GM12878 (cell line): Measurements from ENCODE around the gene MTRFR.
"Not testable (repeated sequence)": the region's sequence is repeated elsewhere in the genome, so short reads cannot be mapped to it uniquely, and the experiment has no call there.

Experiments
- CHD2 ChIP-seq: IDR thresholded peaks from 2 replicates; pipeline ENCODE4 v1.6.1; 2011; ENCODE audit warnings: low read depth, low read length, improper control_type of control experiment, borderline replicate concordance
- CTCF ChIP-seq, 3 experiments: IDR thresholded peaks in 2 of 3; conservative IDR thresholded peaks in 1 of 3; 2 replicates each; pipeline ENCODE4 v1.5.1; 2011; ENCODE audit warnings: low read depth in 3 of 3, low read length in 3 of 3, mild to moderate bottlenecking in 3 of 3, control low read depth in 2 of 3, moderate library complexity in 2 of 3, inconsistent platforms in 1 of 3, mixed read lengths in 1 of 3; ENCODE audit not compliant: control insufficient read depth in 2 of 3, insufficient read depth in 1 of 3; ENCODE audit errors: extremely low read depth in 1 of 3
- NFIC ChIP-seq: IDR thresholded peaks from 2 replicates; pipeline ENCODE4 v1.6.1; 2012; ENCODE audit warnings: low read depth, mild to moderate bottlenecking, inconsistent platforms, low read length, moderate library complexity
- NRF1 ChIP-seq: conservative IDR thresholded peaks from 2 replicates; pipeline ENCODE4 v1.6.1; 2011; ENCODE audit warnings: mild to moderate bottlenecking, low read depth, low read length, improper control_type of control experiment
- POLR2A ChIP-seq: IDR thresholded peaks from 2 replicates; pipeline ENCODE4 v1.6.1; 2011; ENCODE audit warnings: low read depth, mild to moderate bottlenecking, low read length
- POLR2AphosphoS2 ChIP-seq: IDR thresholded peaks from 2 replicates; pipeline ENCODE4 v1.6.1; 2011; ENCODE audit warnings: low read depth, mild to moderate bottlenecking, low read length, improper control_type of control experiment, moderate library complexity
- POLR2AphosphoS5 ChIP-seq: IDR thresholded peaks from 2 replicates; pipeline ENCODE4 v1.6.1; 2011; ENCODE audit warnings: mild to moderate bottlenecking, low read length, inconsistent platforms
- RAD21 ChIP-seq: IDR thresholded peaks from 2 replicates; pipeline ENCODE4 v1.6.1; 2011; ENCODE audit warnings: mild to moderate bottlenecking, low read depth, low read length, moderate library complexity; ENCODE audit not compliant: insufficient read depth
- YY1 ChIP-seq: IDR thresholded peaks from 2 replicates; pipeline ENCODE4 v1.6.1; 2011; ENCODE audit warnings: low read depth, mild to moderate bottlenecking, low read length

- not testable (repeated sequence) for TF ChIP-seq YY1; CTCF (IDR thresholded peaks at IDR 0.05 in 2 of 3, conservative IDR thresholded peaks at IDR 0.05 in 1 of 3; ENCODE audit: control insufficient read depth in 2 of 3, extremely low read depth in 1 of 3, insufficient read depth in 1 of 3, low read depth in 3 of 3, low read length in 3 of 3); POLR2AphosphoS2; NRF1; NFIC; CHD2; POLR2AphosphoS5; POLR2A; RAD21
These were observed 26.4 kb upstream of the MTRFR start for GRCh38 chr12:123206794-123207193.
